Esophagus muscularis mucosa (tissue), 3 donors: ENCODE results near the gene BEST3.

Experiments
- EP300 ChIP-seq: sonication (generic); formaldehyde crosslinking; IDR thresholded peaks from one replicate; pipeline ENCODE4 v1.6.1; 2017; ENCODE audit warnings: antibody characterized with exemption
- TF ChIP-seq, protein P1 (sequence below), 3 experiments: fragments of 200-600 bp in 2 of 3; fragments of 450-650 bp in 1 of 3; sonication (generic) in 2 of 3; IDR thresholded peaks; one replicate each; pipeline ENCODE4 v1.5.1; 2017 to 2019; ENCODE audit warnings: antibody characterized with exemption in 3 of 3, mild to moderate bottlenecking in 2 of 3, moderate library complexity in 1 of 3

DNA sequence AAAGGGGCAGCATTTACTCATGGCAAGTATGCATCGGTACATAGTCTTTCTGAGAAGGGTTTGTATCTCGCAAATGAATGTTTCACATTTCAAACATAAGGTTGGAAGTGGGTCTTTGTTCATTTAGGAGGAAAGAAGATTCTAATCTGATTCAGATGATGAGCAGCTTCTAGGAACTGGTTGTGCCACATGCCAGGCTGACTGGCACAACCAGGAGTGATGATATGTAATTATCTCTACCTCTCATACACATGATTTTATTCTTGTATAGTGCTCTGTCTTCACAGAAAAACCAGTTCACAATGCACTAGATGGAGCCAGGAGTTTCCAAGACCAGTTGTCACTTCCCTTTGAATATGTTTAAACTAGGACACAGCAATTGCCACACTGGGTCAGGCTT is 13.7 kb upstream of the BEST3 start:
- TF ChIP-seq, protein P1, sequence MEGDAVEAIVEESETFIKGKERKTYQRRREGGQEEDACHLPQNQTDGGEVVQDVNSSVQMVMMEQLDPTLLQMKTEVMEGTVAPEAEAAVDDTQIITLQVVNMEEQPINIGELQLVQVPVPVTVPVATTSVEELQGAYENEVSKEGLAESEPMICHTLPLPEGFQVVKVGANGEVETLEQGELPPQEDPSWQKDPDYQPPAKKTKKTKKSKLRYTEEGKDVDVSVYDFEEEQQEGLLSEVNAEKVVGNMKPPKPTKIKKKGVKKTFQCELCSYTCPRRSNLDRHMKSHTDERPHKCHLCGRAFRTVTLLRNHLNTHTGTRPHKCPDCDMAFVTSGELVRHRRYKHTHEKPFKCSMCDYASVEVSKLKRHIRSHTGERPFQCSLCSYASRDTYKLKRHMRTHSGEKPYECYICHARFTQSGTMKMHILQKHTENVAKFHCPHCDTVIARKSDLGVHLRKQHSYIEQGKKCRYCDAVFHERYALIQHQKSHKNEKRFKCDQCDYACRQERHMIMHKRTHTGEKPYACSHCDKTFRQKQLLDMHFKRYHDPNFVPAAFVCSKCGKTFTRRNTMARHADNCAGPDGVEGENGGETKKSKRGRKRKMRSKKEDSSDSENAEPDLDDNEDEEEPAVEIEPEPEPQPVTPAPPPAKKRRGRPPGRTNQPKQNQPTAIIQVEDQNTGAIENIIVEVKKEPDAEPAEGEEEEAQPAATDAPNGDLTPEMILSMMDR (IDR thresholded peaks at IDR 0.05), result no peak
- no peak for TF ChIP-seq EP300
